Endodermal cell (in vitro differentiated cells): ENCODE data around the gene ARPC5. TPM values are rescaled to one million over a fixed set of nuclear protein-coding genes. Genes with fewer than 3 reads are reported as not detected.

Source experiments
- DNase-seq: peaks from one replicate; pipeline ENCODE4 v3.0.0-alpha.2; 2017
- H3K27ac ChIP-seq: 2 replicates; pipeline ENCODE4 v1.5.1; 2013; ENCODE audit warnings: mild to moderate bottlenecking, low read depth, low read length, moderate library complexity
- H3K27me3 ChIP-seq: 2 replicates; pipeline ENCODE4 v1.6.1; 2013; ENCODE audit warnings: mild to moderate bottlenecking, low read length, moderate library complexity; ENCODE audit not compliant: insufficient read depth, control insufficient read depth, poor library complexity, severe bottlenecking
- H3K36me3 ChIP-seq: 2 replicates; pipeline ENCODE4 v1.7.0; 2013; ENCODE audit warnings: mild to moderate bottlenecking, low read length, moderate library complexity; ENCODE audit not compliant: control insufficient read depth, insufficient read depth
- H3K4me1 ChIP-seq: one replicate; pipeline ENCODE4 v1.7.0; 2013; ENCODE audit warnings: low read length; ENCODE audit not compliant: control insufficient read depth, insufficient read depth
- H3K4me3 ChIP-seq: 2 replicates; pipeline ENCODE4 v1.5.1; 2013; ENCODE audit warnings: mild to moderate bottlenecking, low read length, moderate library complexity
- H3K9ac ChIP-seq: 2 replicates; pipeline ENCODE4 v1.6.1; 2013; ENCODE audit warnings: mild to moderate bottlenecking, low read length, moderate library complexity; ENCODE audit not compliant: poor library complexity, severe bottlenecking; ENCODE audit errors: extremely low read depth
- H3K9me3 ChIP-seq: 2 replicates; pipeline ENCODE4 v1.6.1; 2013; ENCODE audit warnings: mild to moderate bottlenecking, low read length, moderate library complexity; ENCODE audit not compliant: control insufficient read depth
- H3K27ac Mint-ChIP-seq: 2 replicates; pipeline ENCODE4 v1.8.0; 2020; ENCODE audit warnings: mixed read lengths
- H3K27me3 Mint-ChIP-seq: 2 replicates; pipeline ENCODE4 v1.8.0; 2021; ENCODE audit warnings: mild to moderate bottlenecking, mixed read lengths; ENCODE audit not compliant: insufficient read depth
- H3K36me3 Mint-ChIP-seq: 2 replicates; pipeline ENCODE4 v1.8.0; 2020; ENCODE audit warnings: low read depth, mixed read lengths
- H3K4me1 Mint-ChIP-seq: 2 replicates; pipeline ENCODE4 v1.8.0; 2020; ENCODE audit warnings: mixed read lengths
- H3K4me3 Mint-ChIP-seq: 2 replicates; pipeline ENCODE4 v1.8.0; 2020; ENCODE audit warnings: mild to moderate bottlenecking, moderate library complexity, mixed read lengths
- H3K9me3 Mint-ChIP-seq: 2 replicates; pipeline ENCODE4 v1.8.0; 2020; ENCODE audit warnings: mild to moderate bottlenecking, mixed read lengths
- WGBS, 2 experiments: methylation state at CpG; one replicate each; pipeline versions ENCODE4 v1.1.5 to v1.1.7; 2013; ENCODE audit warnings: missing lambda C conversion rate in 2 of 2, mixed read lengths in 1 of 2; ENCODE audit not compliant: insufficient coverage in 1 of 2, insufficient read length in 1 of 2; 5-methylcytosine and 5-hydroxymethylcytosine counted together
- total RNA-seq, 2 donors: library from RNA; stranded (reverse); fragmentation: NEBNext Ultra II Directional in 1 of 2; extraction: Animal tissue kit (Norgen Biotek cat#: 25700) in 1 of 2; gene quantifications; 2 replicates in 1 of 2; 3 replicates in 1 of 2; pipeline ENCODE4 v1.2.1, GENCODE V29; 2021
- TF ChIP-seq, protein P1 (sequence below): fragments of 200-600 bp; sonication (generic); conservative IDR thresholded peaks from 2 replicates; pipeline ENCODE4 v1.5.0; 2021; ENCODE audit warnings: antibody characterized with exemption, mild to moderate bottlenecking

Gene ARPC5
- total RNA-seq, 2 donors from 2014 or later, result 78.7 to 99.5 TPM

GRCh38 chr1:183651612-183652011, 16.0 kb upstream of the ARPC5 start:
- H3K27me3 ChIP-seq, result peaks cover 15% of the 10 kb centered on the region
- Mint-ChIP-seq H3K27me3 (peaks cover 5% of the 10 kb centered on the region), H3K9me3 (no peaks in the 10 kb centered on the region), H3K36me3 (no peaks in the 10 kb centered on the region), H3K27ac (no peak overlapping the region), H3K4me1 (no peaks in the 10 kb centered on the region), H3K4me3 (no peak overlapping the region)
- H3K9ac ChIP-seq, result no peak overlapping the region
- TF ChIP-seq, protein P1, sequence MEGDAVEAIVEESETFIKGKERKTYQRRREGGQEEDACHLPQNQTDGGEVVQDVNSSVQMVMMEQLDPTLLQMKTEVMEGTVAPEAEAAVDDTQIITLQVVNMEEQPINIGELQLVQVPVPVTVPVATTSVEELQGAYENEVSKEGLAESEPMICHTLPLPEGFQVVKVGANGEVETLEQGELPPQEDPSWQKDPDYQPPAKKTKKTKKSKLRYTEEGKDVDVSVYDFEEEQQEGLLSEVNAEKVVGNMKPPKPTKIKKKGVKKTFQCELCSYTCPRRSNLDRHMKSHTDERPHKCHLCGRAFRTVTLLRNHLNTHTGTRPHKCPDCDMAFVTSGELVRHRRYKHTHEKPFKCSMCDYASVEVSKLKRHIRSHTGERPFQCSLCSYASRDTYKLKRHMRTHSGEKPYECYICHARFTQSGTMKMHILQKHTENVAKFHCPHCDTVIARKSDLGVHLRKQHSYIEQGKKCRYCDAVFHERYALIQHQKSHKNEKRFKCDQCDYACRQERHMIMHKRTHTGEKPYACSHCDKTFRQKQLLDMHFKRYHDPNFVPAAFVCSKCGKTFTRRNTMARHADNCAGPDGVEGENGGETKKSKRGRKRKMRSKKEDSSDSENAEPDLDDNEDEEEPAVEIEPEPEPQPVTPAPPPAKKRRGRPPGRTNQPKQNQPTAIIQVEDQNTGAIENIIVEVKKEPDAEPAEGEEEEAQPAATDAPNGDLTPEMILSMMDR, result no peak
- no peaks in the 10 kb centered on the region for H3K36me3 ChIP-seq
- 90 to 96% methylated on average over 4 to 5 of the region's 5 CpGs for WGBS, 2 experiments
- H3K4me1 ChIP-seq, result no peaks in the 10 kb centered on the region
- DNase-seq, result no peak
- no peaks in the 10 kb centered on the region for H3K9me3 ChIP-seq
- no peak overlapping the region for H3K27ac ChIP-seq
- no peak overlapping the region for H3K4me3 ChIP-seq

GRCh38 chr1:183648042-183648441, 12.5 kb upstream of the ARPC5 start:
- TF ChIP-seq, protein P1, result no peak
- H3K27me3 Mint-ChIP-seq, result peaks cover 4% of the 10 kb centered on the region
- no peaks in the 10 kb centered on the region for H3K9me3 Mint-ChIP-seq
- H3K9ac ChIP-seq, result no peak overlapping the region
- no peaks in the 10 kb centered on the region for H3K4me1 Mint-ChIP-seq
- H3K27ac Mint-ChIP-seq, result no peak overlapping the region
- H3K36me3 ChIP-seq, result no peaks in the 10 kb centered on the region
- H3K9me3 ChIP-seq, result no peaks in the 10 kb centered on the region
- H3K27ac ChIP-seq, result no peak overlapping the region
- no peaks in the 10 kb centered on the region for H3K36me3 Mint-ChIP-seq
- H3K27me3 ChIP-seq, result peaks cover 6% of the 10 kb centered on the region
- no peak overlapping the region for H3K4me3 Mint-ChIP-seq
- WGBS, 2 experiments, result 96 to 97% methylated on average over 8 of the region's 8 CpGs
- DNase-seq, result no peak
- no peak overlapping the region for H3K4me3 ChIP-seq
- no peaks in the 10 kb centered on the region for H3K4me1 ChIP-seq

- Mint-ChIP-seq H3K4me3 (no peak overlapping the region), H3K36me3 (no peaks in the 10 kb centered on the region), H3K9me3 (no peaks in the 10 kb centered on the region), H3K27ac (no peak overlapping the region), H3K4me1 (no peaks in the 10 kb centered on the region), H3K27me3 (peaks cover 4% of the 10 kb centered on the region)
- no peaks in the 10 kb centered on the region for H3K36me3 ChIP-seq
- DNase-seq, result no peak
- TF ChIP-seq, protein P1, result no peak
- no peaks in the 10 kb centered on the region for H3K9me3 ChIP-seq
- H3K4me1 ChIP-seq, result no peaks in the 10 kb centered on the region
- no peak overlapping the region for H3K27ac ChIP-seq
- H3K9ac ChIP-seq, result no peak overlapping the region
- peaks cover 6% of the 10 kb centered on the region for H3K27me3 ChIP-seq
- H3K4me3 ChIP-seq, result no peak overlapping the region
These were observed 11.2 kb upstream of the ARPC5 start for GRCh38 chr1:183646776-183647175.
